Activated T-cell treated with anti-CD3 and anti-CD28 coated beads, Interleukin-2, amount 50 U/mL, for 4 hours (primary cell): ENCODE data around the gene PCGF1. TPM values are rescaled to one million over a fixed set of nuclear protein-coding genes. Genes with fewer than 3 reads are reported as not detected.

Experiments used
- ATAC-seq, 2 donors: fragments of 200-7000 bp; cut with Tn5 transposase; one replicate each; pipeline ENCODE4 v1.10.0; 2021
- DNase-seq: peaks from one replicate; pipeline ENCODE4 v3.0.0-alpha.2; 2020
- H3K27me3 Mint-ChIP-seq: one replicate; pipeline ENCODE4 v1.8.0; 2021; ENCODE audit warnings: low read depth, mixed read lengths
- H3K36me3 Mint-ChIP-seq: one replicate; pipeline ENCODE4 v1.8.0; 2022; ENCODE audit warnings: mixed read lengths; ENCODE audit not compliant: insufficient read depth
- H3K4me1 Mint-ChIP-seq: one replicate; pipeline ENCODE4 v1.8.0; 2021; ENCODE audit warnings: low read depth, mixed read lengths
- H3K4me3 Mint-ChIP-seq: one replicate; pipeline ENCODE4 v1.8.0; 2021; ENCODE audit warnings: mild to moderate bottlenecking, moderate library complexity, mixed read lengths
- H3K9me3 Mint-ChIP-seq: one replicate; pipeline ENCODE4 v1.8.0; 2021; ENCODE audit warnings: mixed read lengths
- total RNA-seq, 3 donors: library from RNA; stranded (reverse); gene quantifications; one replicate each; pipeline ENCODE4 v1.2.1, GENCODE V29; 2021

The PCGF1 gene
- total RNA-seq, 3 donors from 2014 or later = 21.7 to 32.4 (median 28.8) TPM

GRCh38 chr2:74502147-74502719 is 5.3 kb downstream of the PCGF1 start:
- Mint-ChIP-seq H3K27me3 (peaks cover 71% of the 10 kb centered on the region), H3K4me3 (peak overlapping the region; percentile 71), H3K36me3 (peaks cover 18% of the 10 kb centered on the region), H3K9me3 (no peaks in the 10 kb centered on the region), H3K4me1 (peaks cover 57% of the 10 kb centered on the region)
- ATAC-seq = no peak
- no peak for DNase-seq

DNA sequence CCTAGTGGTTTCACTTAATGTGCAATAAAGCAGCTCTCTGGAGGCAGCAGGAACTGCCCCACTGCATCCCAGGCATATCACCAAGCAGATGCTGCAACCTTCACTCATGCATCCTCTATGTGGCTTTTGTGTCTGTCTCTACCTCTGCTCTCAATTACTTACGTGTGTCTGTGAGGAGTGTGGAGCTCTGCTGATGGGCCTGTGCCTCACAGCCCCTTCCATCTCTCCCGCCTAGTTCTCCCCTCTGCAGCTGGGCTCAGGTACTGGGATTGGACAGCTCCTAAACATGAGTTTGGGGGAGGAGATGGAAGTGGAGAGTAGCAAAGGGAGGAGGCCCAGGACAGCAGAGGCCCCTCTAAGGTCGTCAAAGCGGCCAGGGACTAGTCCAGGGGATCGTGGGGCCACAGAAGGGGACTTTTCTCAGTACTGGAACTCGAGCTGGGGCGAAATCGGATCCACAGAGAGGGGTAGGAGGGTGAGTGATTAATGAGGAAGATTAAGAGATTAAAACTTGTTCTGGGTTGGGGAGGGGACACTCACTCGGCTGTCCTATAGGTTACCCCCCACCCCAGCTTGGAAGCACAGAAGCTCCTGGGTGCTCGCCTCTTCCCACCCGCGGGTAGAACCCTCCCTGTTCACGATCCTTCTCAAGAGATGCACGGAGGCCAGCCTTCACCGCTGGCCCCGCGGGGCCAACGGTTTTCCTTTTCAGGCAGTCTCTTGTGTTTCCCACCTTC is 6.0 kb downstream of the PCGF1 start:
- H3K4me1 Mint-ChIP-seq = peaks cover 51% of the 10 kb centered on the region
- H3K4me3 Mint-ChIP-seq = peak overlapping the region; percentile 62
- ATAC-seq = no peak
- peaks cover 71% of the 10 kb centered on the region for H3K27me3 Mint-ChIP-seq
- no peak for DNase-seq
- no peaks in the 10 kb centered on the region for H3K9me3 Mint-ChIP-seq
- peaks cover 15% of the 10 kb centered on the region for H3K36me3 Mint-ChIP-seq

GRCh38 chr2:74500578-74500946 is 6.9 kb downstream of the PCGF1 start:
- peaks cover 71% of the 10 kb centered on the region for H3K27me3 Mint-ChIP-seq
- H3K4me1 Mint-ChIP-seq = peaks cover 46% of the 10 kb centered on the region
- H3K36me3 Mint-ChIP-seq = peaks cover 14% of the 10 kb centered on the region
- H3K9me3 Mint-ChIP-seq = no peaks in the 10 kb centered on the region
- no peak overlapping the region for H3K4me3 Mint-ChIP-seq
- ATAC-seq (no peak), DNase-seq (no peak)

GRCh38 chr2:74499940-74500577 is 7.4 kb downstream of the PCGF1 start:
- DNase-seq (no peak), ATAC-seq (no peak)
- Mint-ChIP-seq H3K36me3 (peaks cover 10% of the 10 kb centered on the region), H3K4me1 (peaks cover 46% of the 10 kb centered on the region), H3K27me3 (peaks cover 71% of the 10 kb centered on the region), H3K4me3 (no peak overlapping the region), H3K9me3 (no peaks in the 10 kb centered on the region)

DNA sequence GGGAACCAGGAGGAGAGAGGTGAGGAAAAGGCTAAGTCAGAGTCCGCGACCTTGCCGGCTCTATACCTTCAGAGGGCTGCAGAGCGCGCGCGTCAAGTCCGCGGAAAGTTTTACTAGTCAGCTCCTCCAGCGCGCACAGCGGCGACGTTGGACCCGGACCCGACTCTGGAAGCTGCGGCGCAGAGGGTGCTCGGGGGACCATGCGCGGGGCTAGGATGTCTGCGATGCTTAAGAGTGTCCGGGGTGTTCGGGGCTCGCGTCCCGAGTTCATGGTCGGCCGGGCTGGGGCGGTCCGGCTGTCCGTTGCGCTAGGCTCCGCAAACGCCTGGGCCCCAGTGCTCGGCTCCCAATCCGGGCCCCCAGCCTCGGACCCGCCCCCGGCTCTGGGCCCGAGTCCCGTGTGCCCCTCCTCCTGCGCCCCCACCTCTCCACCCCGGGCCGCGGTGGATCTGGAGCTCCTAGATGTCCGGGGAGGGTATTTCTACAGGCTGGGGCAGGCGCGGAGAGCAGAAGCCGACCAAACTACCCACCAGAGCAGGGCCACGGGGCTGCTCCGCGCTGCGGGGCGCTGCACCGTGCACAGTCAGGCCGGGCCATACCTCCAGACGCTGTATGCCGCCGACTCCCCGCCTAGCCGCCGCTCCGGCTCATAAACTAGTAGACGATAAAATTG is 8.1 kb downstream of the PCGF1 start, which contains the start of gene LBX2:
TSS of gene LBX2 (minus strand) at position 337 of the 673 bp plus-strand sequence. CDS start at position 271, 66 bp downstream.
- peak within 1 kb of the TSS; percentile 81 for H3K4me3 Mint-ChIP-seq
- H3K36me3 Mint-ChIP-seq = peaks cover 3% of the 10 kb centered on the region
- H3K27me3 Mint-ChIP-seq = peaks cover 67% of the 10 kb centered on the region
- ATAC-seq = peak; percentile 29 to 35
- H3K9me3 Mint-ChIP-seq = no peaks in the 10 kb centered on the region
- H3K4me1 Mint-ChIP-seq = peaks cover 42% of the 10 kb centered on the region
- no peak for DNase-seq

- Mint-ChIP-seq H3K36me3 (peaks cover 6% of the 10 kb centered on the region), H3K4me3 (peak overlapping the region; percentile 81), H3K9me3 (no peaks in the 10 kb centered on the region), H3K4me1 (peaks cover 36% of the 10 kb centered on the region), H3K27me3 (peaks cover 60% of the 10 kb centered on the region)
- ATAC-seq = peak; percentile 45 to 63
- DNase-seq = no peak
Measured at GRCh38 chr2:74498500-74499266, 8.8 kb downstream of the PCGF1 start.

DNA sequence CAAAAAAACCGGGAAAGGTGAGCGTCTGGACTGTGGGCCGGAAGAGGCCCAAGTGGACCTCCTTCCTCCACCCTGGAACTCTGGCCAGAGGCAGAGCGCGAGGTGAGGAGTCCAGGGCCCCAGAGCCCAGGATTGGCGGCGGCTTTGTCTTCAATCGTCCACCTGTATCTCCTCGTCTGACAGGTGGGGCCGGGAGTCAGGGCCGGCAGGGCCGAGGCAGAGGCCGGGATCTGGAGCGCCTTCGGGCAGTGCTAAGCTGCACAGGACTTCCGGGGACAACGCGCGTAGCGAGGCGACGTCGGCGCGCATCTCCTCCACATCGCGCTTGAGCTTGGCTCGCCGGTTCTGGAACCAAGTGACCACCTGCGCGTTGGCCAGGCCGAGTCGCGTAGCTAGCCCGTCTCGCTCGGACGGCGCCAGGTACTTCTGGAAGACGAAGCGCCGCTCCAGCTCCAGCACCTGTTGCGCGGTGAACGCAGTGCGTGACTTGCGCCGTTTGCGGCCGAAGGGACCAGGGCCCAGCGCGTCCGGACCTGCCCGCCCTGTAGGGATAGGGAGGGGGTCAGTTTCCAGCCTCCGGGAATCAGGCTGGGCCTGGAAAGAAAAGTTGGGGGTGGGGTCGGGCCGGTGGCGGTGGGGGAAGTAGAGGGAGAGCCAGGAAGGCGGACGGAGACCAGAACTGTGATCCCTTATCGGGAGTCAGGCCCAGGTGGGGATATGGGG is 9.6 kb downstream of the PCGF1 start:
- peaks cover 52% of the 10 kb centered on the region for H3K27me3 Mint-ChIP-seq
- H3K36me3 Mint-ChIP-seq = peaks cover 10% of the 10 kb centered on the region
- DNase-seq (no peak), ATAC-seq (peak; percentile 32 to 37)
- H3K4me3 Mint-ChIP-seq = peak overlapping the region; percentile 81
- no peaks in the 10 kb centered on the region for H3K9me3 Mint-ChIP-seq
- H3K4me1 Mint-ChIP-seq = peaks cover 32% of the 10 kb centered on the region

- Mint-ChIP-seq H3K4me1 (peaks cover 26% of the 10 kb centered on the region), H3K36me3 (peaks cover 16% of the 10 kb centered on the region)
- ATAC-seq = no peak
Measured at GRCh38 chr2:74496997-74497776, 10.3 kb downstream of the PCGF1 start.

DNA sequence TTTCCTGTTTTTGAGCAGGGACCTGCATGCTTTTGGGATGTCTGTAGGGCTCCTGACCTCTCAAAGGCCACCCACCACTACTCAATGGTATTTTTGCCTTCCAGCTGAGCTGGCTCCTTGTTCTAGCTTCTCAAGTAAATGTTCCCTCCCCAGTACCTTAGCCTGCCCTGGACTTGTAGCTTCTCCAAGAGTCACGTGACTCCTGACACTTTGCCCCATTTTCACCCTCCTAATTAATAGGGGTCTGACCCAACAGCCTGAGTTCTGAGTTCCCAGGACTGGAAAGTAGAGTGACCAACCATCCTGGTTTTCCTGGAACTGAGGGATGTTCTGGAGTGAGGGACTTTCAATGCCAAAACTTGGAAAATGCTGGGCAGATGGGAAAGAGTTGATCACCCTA is 12.1 kb downstream of the PCGF1 start:
- DNase-seq (no peak), ATAC-seq (no peak)
- H3K4me1 Mint-ChIP-seq = peaks cover 24% of the 10 kb centered on the region
- peaks cover 27% of the 10 kb centered on the region for H3K27me3 Mint-ChIP-seq
- no peaks in the 10 kb centered on the region for H3K9me3 Mint-ChIP-seq
- no peak overlapping the region for H3K4me3 Mint-ChIP-seq
- peaks cover 27% of the 10 kb centered on the region for H3K36me3 Mint-ChIP-seq

More at GRCh38 chr2:74496997-74497776, 10.3 kb downstream of the PCGF1 start:
- H3K27me3 Mint-ChIP-seq = peaks cover 45% of the 10 kb centered on the region
- H3K4me3 Mint-ChIP-seq = peak overlapping the region; percentile 81
- DNase-seq = no peak
- H3K9me3 Mint-ChIP-seq = no peaks in the 10 kb centered on the region

- DNase-seq (no peak), ATAC-seq (no peak)
- Mint-ChIP-seq H3K4me3 (no peak overlapping the region), H3K4me1 (peaks cover 11% of the 10 kb centered on the region), H3K9me3 (no peaks in the 10 kb centered on the region), H3K36me3 (peaks cover 37% of the 10 kb centered on the region), H3K27me3 (peaks cover 11% of the 10 kb centered on the region)
Measured at GRCh38 chr2:74493546-74493945, 13.9 kb downstream of the PCGF1 start.

DNA sequence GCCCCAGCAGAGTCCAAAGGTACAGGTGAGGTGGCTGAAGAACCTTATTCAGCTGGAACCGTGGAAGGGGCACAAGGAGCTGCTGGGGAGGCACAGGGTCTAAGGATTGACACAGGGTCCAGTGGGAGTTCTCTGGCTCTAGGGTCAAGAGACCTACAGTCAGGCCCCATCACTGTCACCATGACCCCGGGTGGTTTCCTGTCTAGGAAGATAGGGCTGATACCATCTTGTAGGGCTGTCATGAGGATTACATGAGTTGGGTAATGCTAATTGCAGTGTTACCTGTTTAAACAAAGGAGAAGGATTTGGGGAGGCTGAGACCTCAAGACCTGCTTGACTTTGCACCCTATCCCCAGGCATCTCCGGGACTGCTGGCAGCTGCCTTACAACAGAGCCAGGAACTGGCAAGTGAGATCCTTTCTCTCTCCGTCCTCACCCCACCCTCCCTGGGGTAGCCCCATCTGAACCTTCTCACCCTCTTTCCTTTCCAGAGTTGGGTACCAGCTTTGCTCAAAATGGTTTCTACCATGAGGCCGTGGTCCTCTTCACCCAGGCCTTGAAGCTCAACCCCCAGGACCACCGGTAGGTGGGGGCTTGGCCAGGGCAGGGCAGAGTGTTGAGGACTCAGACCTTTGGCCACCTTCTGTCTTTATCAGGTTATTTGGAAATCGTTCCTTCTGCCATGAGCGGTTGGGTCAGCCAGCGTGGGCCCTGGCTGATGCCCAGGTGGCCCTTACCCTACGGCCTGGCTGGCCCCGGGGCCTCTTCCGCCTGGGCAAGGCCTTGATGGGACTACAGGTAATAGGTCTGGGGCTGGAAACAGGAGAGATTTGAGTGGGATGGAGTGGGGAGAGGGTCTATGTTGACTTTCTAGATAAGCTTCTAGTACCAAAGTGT is 15.6 kb downstream of the PCGF1 start:
- Mint-ChIP-seq H3K9me3 (no peaks in the 10 kb centered on the region), H3K4me1 (no peaks in the 10 kb centered on the region), H3K4me3 (no peak overlapping the region), H3K27me3 (no peaks in the 10 kb centered on the region), H3K36me3 (peaks cover 38% of the 10 kb centered on the region)
- no peak for ATAC-seq
- DNase-seq = no peak

DNA sequence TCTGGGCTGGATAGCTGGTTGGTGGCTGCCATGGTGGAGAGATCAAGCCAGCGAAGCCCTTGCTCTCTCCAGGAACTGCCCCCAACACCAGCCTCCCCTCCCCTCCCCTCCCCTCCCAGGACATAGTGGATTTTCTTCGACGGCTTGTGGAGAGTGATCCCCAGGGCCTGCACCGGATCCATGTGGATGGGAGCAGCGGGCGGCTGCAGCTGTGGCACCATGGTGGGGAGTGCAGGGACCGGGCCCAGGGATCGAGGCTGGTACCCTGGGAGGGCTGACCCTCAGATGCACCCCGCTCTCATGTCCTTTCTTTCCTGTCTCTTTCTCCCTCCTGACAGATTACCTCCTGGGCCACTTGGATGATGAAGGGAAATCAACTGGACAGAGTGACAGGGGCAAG is 17.6 kb downstream of the PCGF1 start:
- Mint-ChIP-seq H3K9me3 (no peaks in the 10 kb centered on the region), H3K27me3 (no peaks in the 10 kb centered on the region), H3K4me1 (peaks cover 2% of the 10 kb centered on the region), H3K36me3 (peaks cover 47% of the 10 kb centered on the region), H3K4me3 (no peak overlapping the region)
- ATAC-seq (no peak), DNase-seq (no peak)
